Spleen (tissue), 7 donors: ENCODE results near the gene TRIP6.

Experiments
- POLR2A ChIP-seq, 3 donors: fragments of 450-650 bp; IDR thresholded peaks; one replicate each; pipeline ENCODE4 v1.5.1; 2017; ENCODE audit warnings: antibody characterized with exemption in 3 of 3, mild to moderate bottlenecking in 1 of 3
- POLR2AphosphoS5 ChIP-seq, 3 donors: sonication (generic); formaldehyde crosslinking; IDR thresholded peaks; one replicate each; pipeline ENCODE4 v1.5.1; 2017; ENCODE audit warnings: antibody characterized with exemption in 3 of 3
- TF ChIP-seq, protein P1 (sequence below), 11 experiments: fragments of 200-600 bp in 7 of 11; fragments of 450-650 bp in 4 of 11; sonication (generic) in 4 of 11; IDR thresholded peaks in 8 of 11; conservative IDR thresholded peaks in 3 of 11; 1 replicate in 7 of 11; 2 replicates in 4 of 11; pipeline versions ENCODE4 v1.4.0 to v1.8.0; 2016 to 2021; ENCODE audit warnings: antibody characterized with exemption in 11 of 11, inconsistent platforms in 4 of 11, mild to moderate bottlenecking in 1 of 11
- donor health status: DM: no; HTN: no; CAD: no; lungs with moderate emphysema.
- donor health status: DM: no; HTN: no; CAD: no.
- donor health status: DM: no; HTN: no; CAD: no.

GRCh38 chr7:100897772-100898454, 30.7 kb downstream of the TRIP6 start:
- TF ChIP-seq, protein P1, sequence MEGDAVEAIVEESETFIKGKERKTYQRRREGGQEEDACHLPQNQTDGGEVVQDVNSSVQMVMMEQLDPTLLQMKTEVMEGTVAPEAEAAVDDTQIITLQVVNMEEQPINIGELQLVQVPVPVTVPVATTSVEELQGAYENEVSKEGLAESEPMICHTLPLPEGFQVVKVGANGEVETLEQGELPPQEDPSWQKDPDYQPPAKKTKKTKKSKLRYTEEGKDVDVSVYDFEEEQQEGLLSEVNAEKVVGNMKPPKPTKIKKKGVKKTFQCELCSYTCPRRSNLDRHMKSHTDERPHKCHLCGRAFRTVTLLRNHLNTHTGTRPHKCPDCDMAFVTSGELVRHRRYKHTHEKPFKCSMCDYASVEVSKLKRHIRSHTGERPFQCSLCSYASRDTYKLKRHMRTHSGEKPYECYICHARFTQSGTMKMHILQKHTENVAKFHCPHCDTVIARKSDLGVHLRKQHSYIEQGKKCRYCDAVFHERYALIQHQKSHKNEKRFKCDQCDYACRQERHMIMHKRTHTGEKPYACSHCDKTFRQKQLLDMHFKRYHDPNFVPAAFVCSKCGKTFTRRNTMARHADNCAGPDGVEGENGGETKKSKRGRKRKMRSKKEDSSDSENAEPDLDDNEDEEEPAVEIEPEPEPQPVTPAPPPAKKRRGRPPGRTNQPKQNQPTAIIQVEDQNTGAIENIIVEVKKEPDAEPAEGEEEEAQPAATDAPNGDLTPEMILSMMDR (IDR thresholded peaks at IDR 0.05 in 8 of 11, conservative IDR thresholded peaks at IDR 0.05 in 3 of 11): no peak
- TF ChIP-seq POLR2AphosphoS5 (IDR thresholded peaks at IDR 0.05): no peak
- no peak for TF ChIP-seq POLR2A (IDR thresholded peaks at IDR 0.05)
